NCI-H2171 (cell line): Measurements from ENCODE around the gene FASN.

ENCODE experiments used
- DNase-seq: peaks from one replicate; lab custom pipeline; 2025; lab: John Stamatoyannopoulos, UW

FASN gene

DNA sequence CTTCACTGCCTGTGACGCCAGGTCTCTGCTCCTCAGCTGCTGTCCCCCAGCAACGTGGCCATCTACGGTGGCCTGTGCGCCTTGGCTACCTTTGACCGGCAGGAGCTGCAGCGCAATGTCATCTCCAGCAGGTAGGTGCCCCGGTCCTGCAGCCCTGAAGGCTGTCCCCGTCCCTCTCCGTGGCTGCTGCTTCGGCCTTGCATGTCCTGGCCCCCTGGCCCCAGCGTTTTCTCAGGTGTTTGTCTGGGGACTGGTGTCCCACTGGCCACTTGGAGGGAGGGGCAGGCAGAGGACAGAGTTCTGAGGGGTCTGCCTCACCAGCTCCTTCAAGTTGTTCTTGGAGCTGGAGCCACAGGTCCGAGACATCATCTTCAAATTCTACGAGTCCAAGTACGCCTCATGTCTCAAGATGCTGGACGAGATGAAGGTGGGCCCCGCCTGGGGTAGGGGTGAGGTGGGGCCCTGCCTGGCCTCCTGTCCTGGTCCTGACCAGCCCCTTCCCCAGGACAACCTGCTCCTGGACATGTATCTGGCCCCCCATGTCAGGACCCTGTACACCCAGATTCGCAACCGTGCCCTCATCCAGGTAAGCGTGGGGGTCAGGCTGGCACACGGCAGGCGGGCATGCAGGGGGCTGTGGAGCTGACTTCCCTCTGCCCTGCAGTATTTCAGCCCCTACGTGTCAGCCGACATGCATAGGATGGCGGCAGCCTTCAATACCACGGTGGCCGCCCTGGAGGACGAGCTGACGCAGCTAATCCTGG, 41.9 kb downstream of the FASN start:
- no peak for DNase-seq

DNA sequence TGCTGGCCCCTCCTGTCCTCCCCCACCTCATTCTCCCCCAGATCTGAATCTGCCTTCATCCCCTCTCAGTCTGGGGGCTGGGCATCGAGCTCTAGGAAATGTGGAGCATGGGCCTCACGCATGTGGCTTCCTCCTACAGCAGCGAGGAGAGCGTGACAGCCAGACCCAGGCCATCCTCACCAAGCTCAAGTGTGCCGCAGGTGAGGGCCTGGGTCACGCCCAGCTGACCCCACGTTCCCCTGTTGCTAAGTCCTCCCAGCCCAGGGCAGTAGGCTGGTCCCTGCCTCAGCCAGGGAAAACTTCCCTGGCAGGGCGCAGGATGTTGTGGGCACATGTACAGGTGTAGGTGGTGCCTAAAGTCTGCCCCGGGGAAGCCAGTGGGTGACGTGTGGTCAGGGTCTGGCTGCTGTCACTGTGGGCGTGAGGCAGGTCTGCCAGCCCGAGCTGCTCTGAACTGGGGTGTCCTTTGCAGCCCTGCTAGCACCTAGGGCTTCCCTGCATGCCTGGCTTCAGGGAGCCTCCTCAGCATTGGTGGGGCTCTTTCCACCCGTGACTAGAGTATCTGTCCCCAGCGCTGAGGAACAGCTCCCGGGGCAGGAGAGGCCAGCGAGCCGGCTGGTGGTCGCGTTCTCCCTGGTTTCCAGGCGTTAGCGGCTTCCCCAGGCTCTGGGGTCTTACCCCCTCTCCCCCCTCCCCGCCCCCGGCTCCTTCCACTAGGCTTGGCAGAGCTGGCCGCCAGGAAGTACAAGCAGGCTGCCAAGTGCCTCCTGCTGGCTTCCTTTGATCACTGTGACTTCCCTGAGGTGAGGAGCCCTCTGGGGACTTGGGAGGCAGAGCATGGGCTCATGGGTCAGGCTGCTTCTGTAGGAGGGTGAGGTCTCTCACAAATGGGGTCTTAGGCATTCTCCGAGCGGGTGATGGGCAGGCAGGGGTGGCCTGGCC, 42.7 kb downstream of the FASN start:
- DNase-seq = no peak

- DNase-seq = no peak
Observed at GRCh38 chr17:82054351-82055022, 43.5 kb downstream of the FASN start.

- no peak for DNase-seq
Observed at GRCh38 chr17:82053556-82054263, 44.3 kb downstream of the FASN start.

- no peak for DNase-seq
Observed at GRCh38 chr17:82053130-82053529, 44.9 kb downstream of the FASN start.

GRCh38 chr17:82052638-82053059, 45.4 kb downstream of the FASN start:
- no peak for DNase-seq

- DNase-seq = peak; percentile 73
Observed at GRCh38 chr17:82051776-82052637, 46.0 kb downstream of the FASN start, which contains the start of the genes GPS1 and RFNG. Gene GPS1 (plus strand): TSS chr17:82051898. CDS start chr17:82051932, 34 bp downstream. Gene RFNG (minus strand): TSS chr17:82051811. CDS start chr17:82051766, 45 bp downstream.

- DNase-seq = no peak
Observed at GRCh38 chr17:82050761-82051641, 47.0 kb downstream of the FASN start.

- DNase-seq = no peak
Observed at GRCh38 chr17:82050152-82050760, 47.8 kb downstream of the FASN start.

GRCh38 chr17:82049521-82049971, 48.5 kb downstream of the FASN start:
- DNase-seq = no peak

DNA sequence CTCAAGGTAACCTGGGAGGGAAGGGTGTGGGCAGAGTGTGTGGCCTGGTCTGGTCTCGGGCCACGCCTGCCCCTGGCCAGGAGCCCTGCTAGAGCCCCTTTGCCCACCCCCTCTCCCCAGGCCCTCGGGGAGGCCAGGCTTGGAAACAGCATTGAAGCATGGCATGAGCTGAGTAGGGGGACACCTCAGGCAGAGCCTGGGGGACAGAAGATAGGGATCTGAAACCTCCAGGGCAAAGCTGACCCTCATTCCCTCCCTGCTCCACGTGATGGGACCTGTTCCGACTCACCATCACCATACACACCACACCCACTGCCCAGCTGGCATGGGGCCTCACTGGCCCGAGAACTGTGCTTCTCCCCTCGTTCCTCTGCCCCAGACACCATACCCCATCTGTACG, 48.9 kb downstream of the FASN start:
- DNase-seq = no peak

- no peak for DNase-seq
Observed at GRCh38 chr17:82048571-82048971, 49.5 kb downstream of the FASN start.

DNA sequence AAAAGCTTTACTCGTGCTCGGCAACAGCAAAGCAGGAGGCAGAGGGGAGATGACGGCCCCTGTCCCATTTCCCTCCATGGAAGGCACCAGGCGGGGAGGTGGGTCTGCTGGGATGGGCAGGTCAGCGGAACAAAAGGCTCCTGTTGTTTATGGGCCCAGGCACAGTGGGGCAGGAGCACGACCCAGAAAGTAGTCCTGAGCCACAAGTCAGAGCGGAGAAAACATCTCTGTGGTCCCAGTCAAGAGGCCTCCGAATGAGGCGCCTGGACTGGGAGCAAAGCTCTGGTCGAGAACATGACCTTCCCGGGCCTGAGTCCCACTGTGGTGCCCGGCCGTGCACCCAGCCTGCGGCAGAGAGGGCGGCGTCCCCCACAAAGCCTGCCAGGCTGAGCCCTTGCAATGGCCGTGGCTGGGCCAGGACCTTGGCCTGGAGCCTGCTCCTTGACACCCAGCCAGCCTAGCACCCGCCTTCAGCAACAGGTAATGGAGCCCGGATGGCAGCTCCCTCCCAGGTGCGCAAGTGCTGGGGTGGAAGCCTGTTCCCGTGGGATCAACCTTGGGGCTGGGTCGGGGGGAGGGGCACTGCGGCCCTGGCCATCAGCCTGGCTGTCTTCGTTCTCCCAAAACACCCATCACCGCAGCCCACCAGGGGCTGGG, 50.0 kb downstream of the FASN start:
- DNase-seq = no peak

GRCh38 chr17:82047379-82047778, 50.7 kb downstream of the FASN start:
- no peak for DNase-seq

DNA sequence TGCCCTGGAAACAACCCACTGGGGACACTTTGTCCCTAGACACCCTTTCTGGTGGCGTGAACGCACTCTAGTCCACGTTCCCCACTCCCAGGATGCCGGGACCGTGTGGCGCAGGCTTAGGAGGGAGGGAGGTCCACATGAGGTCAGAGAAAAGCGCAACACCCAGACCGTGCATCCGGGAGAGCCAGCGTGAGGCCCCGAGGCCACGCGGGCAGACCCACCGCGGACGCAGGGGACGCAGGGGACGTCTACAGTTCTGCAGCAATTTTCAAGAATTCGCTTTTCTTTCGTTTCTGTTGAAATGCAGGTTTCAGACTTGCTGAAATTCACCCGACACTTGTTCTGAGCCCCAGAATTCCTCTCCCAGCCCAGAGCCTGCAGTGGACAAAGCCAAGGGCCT, 51.1 kb downstream of the FASN start:
- DNase-seq = no peak

DNA sequence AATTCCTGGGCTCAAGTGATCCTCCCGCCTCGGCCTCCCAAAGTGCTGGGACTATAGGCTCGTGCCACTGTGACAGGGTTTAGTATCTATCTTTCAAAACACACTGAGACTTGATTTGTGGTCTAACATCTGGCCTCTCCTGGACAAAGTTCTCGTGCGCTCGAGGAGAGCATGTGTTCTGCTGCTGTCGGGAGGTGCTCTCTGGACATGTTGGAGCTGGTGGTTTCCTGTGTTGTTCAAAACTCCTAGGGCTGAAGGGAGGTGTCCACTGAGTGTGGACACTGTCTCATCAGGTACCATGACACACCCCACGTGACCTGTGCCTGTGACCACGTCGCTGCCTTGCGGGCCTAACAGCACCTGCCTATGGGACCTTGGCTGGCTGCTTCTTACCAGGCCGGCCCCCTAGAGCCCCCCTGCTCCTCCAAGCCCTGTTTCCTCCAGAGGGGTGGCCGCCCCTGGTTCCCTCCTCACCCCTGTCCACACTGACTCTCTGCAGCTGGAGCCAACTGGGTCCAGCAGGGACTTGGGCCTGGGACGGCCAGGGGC, 52.0 kb downstream of the FASN start:
- no peak for DNase-seq

DNA sequence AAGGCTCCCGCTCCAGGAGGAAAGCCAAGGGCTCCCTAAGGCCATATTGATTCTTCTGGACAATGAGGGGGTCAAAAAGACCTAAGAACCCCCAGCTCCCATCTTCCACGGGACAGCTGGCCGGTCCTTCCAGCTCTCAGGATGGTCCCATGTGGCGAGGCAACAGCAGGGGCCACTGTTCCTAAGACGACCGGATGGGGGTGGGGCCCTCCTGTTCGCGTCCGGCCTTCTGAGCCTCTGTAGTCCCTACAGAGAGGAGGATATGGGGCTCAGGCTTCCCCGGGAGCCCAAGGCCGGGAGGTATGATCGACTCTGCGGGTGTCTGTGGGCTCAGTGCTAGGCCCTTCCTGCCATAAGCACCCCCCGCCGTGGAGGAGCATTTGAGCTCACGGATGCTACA, 54.5 kb downstream of the FASN start:
- DNase-seq = no peak

DNA sequence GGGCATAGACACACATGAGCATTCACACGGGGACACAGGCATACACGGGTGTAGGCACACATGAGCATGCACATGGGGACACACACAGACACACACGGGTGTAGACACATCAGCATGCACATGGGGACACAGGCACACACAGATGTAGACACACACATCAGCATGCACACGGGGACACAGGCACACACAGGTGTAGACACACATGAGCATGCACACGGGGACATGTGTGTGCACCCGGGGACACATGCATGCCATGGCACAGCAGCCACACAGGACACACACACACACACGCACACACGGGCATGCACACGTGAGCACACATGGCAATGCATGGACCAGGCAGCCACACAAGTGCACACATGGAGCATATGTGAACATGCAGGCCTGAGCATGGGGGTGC, 55.4 kb downstream of the FASN start:
- DNase-seq = no peak
